HG03432 (cell line): ENCODE measurements around the gene ANKRD11.
"Not testable (repeated sequence)": the region's sequence is repeated elsewhere in the genome, so short reads cannot be mapped to it uniquely, and the experiment has no call there.

Source experiments
- ATAC-seq: cut with Tn5 transposase; IDR thresholded peaks from one replicate; pipeline ENCODE4 v1.9.1; 2021; ENCODE audit warnings: mild to moderate bottlenecking, moderate library complexity; ENCODE audit not compliant: unreplicated experiment

Gene ANKRD11

DNA sequence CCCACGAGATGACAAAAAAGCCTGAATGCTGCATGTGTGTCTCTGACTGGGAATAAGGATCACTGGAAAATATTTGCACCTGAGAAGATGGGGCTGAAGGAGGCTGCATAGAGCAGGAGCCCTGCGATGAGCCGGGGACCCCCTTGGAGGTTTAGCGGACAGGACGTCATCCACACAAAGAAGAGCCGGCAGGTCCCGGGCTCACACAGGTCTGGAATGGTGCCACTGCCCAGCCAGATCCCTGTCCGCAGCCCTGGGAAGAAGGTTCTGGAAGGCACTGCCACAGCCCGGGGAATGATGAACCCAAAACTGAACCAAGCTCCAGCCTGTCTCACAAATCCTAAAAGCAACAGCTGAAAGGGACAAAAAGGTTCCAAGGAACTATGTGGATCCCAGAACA, 101.8 kb downstream of the ANKRD11 start:
- ATAC-seq: no peak

DNA sequence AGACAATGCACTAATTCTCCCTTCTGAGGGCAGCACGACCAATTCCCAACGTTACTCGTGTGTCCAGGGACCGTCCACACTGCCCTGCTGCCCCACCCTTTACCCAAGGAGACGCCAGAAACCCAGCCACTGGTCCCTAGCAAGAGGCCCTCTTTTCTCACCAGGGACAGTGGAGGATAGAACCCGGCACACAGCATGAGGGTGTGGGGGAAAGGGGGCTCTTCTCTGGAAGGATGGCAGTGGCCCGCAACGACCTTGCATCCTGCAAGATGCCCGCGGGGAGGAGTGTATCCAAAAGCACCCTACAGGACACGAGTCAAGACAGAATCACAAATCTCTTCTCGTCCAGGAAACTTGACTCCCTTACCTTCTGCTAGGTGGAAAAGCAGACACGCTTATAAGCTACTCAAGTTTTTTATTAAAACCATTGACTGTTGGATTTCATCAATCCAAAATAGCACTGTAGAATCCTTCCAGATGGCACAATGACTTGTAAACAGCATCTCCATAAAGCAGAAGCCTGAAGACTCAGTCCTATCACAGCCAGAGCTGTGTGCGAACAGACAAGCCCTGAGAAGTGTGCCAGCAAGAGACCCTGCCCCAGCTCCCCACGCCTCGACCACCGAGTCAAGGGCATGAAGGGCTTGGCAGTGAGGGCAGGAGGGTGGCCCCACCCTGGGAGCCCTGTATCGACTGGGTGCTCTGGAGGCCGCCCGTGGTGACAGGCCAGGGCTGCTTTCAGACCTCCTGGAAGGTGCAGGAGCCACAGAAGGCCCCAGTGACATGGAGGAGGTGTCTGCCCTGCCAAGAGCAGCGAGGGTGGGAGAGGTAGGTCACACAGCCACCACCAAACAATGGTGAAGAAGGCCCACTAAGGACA, 103.8 kb downstream of the ANKRD11 start:
- ATAC-seq: no peak

DNA sequence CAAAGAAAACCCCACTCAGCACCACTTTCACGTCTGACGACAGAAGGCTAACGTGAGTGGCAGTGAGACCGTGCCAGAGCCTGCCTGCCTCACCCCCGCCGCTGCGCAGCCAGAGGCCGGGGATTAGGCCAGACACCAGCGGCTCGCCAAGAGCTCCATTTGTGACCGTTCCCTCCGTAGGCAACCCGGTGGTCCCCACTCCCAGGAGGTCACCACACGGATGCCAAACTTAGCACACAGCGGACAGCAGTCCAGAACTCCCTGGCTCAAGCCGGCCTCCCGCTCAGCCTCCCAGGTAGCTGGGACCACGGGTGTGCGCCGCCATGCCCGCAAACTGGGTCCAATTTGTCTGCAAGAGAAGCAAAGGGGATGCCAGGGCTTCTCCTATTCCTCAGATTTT, 104.6 kb downstream of the ANKRD11 start:
- no peak for ATAC-seq

DNA sequence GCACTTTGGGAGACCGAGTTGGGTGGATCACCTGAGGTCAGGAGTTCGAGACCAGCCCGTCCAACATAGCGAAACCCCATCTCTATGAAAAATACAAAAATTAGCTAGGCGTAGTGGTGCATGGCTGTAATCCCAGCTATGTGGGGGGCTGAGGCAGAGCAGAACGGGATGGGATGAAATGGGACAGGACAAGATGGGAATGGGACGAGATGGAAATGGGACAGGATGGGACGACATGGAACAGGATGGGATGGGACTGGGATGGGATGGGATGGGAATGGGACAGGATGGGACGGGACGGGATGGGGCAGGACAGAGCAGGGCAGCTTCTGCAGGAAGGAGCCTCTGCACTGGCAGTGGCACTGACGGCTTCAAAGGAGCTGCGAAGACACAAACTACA, 106.1 kb downstream of the ANKRD11 start:
- ATAC-seq: no peak

DNA sequence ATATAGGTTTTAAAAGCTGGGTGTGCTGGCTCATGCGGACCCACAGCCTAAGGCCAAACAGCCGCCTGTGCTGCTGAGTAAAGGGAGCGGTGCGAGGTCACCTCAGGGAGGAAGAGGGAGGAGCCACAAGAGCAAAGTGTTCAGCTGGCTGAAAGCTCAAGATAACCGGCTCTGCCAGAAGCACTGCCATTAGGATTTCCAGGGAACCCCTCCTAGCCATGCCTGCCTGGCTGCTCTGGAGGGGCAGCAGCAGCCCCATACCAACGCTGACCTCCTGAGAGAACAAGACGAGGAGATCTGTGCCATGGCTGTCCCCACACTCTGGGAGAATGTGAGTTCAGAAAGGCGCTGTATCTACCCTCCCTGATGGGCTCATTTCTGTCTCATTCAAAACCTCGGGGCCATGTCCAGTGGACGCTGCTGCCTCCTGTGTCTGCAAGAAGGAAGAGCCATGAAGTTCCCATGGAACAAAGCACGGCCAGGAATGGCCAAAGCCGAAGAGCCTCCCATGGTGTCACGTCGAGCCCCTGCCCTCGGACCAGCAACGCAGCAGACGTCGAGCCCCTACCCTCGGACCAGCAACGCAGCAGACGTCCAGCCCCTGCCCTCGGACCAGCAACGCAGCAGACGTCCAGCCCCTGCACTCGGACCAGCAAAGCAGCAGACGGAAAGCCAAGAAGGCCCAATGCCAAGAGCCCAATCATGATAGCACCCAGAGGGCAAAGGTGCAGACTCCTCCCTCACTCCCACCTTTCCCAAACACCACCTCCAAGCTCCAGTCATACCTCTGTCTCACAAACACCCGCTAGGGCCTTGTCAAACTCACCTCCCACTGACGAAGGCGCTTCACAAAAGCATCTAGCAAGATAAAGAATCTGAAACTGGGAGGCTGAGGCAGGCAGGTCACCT, 107.0 kb downstream of the ANKRD11 start:
- ATAC-seq: no peak

DNA sequence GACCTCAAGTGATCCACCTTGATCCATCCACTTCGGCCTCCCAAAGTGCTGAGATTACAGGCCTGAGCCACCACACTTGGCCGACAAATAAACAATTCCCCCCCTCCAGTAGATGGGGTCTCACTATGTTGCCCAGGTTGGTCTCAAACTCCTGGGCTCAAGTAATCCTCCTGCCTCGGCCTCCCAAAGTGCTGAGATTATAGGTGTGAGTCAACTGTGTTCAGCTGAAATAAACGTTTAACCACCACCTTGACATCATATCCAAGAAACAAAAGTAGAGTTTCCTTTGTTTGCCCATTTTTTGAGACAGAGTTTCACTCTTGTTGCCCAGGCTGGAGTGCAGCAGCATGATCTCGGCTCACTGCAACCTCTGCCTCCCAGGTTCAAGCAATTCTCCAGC, 107.8 kb downstream of the ANKRD11 start:
- not testable (repeated sequence) for ATAC-seq

DNA sequence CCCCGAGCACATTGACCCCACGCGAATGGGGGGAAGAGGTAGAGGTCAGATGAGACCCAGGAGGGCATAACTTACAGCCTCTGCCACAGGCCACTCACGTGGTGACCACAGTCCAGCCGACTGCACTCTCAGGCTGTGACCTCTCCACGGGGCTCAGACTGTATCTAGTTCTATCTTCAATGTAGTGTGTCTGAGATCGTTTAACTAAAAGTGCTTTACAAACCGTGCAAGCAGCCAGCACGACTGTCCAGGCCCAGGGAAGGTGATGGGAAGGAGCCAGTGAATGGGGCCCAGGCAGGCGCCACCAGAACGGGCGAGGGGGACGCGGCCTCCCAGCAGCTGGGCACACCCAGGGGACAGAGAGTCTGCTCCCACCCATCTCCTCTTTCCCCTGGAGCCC, 108.6 kb downstream of the ANKRD11 start:
- ATAC-seq: no peak

DNA sequence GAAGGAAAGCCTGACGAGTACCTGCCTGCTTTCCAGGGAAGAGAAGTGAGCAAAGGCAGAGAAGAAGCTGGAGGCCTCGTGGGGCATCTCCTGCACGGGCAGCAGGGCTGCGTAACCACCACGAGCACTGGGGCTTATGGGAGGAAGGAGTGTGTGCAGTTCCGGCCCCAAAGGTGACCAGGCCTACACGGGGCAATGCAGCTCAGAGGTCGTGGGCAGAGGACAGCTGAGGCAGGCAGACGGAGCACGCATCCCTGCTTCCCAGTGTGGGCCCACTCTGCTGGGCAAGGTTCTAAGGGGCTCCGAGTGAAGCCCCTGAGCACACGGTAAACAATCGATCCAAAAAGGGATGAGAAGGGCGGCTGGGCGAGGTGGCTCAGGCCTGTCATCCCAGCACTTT, 109.7 kb downstream of the ANKRD11 start:
- no peak for ATAC-seq

DNA sequence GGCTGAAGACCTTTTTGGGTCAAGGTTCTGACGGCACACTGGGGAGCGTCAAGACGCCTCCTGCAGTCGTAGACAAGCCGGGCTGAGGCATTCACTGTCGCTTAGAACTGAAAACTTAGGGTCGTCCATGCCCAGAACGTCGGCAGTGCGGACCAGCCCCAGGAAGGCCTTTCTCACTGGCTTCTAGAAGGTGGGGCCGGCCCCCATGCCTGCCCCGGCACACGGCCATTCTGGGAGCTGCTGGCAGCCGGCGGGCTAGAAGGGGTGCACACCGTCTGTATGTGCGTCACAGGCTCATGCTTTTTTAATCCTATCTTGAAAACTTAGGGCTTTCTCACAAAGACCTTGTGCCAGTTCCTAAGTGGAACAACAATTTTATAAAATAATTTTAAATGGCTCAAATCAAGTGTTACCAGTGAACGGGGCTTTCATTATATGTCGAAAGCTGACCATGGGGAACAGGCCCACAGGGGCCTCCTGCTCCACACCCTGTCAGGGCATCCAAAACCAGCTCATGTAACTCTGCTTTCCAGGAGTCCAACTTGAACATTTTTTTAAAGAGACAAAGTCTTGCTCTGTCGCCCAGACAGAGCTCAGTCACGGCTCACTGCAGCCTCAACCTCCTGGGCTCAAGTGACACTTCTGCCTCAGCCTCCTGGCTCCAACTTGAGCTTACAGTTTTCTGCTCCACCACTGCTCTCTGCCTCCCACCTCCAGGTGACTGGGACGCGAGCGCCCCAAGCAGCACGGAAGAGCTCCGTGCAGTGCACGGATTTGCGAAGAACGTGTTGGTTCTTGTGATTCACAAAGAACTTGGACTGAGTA, 111.2 kb downstream of the ANKRD11 start:
- ATAC-seq: no peak

DNA sequence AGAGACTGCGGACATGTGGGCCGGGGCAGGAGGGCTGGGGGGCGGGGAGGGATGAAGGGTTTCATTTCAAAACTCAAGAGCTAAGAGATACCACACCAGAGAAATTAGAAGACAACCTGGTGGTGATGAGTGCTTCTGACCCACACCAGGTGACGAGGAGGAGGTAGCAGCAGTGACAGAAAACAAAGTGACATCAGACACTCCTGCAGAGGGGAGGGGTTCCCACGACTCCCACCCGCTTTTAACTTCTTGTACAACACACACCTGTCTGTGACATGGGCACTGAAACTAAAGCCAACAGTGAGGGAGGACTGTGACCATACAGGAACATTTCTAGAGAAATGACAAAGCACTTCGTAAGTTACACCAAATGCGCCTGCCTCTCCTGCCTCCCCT, 112.9 kb downstream of the ANKRD11 start:
- no peak for ATAC-seq

DNA sequence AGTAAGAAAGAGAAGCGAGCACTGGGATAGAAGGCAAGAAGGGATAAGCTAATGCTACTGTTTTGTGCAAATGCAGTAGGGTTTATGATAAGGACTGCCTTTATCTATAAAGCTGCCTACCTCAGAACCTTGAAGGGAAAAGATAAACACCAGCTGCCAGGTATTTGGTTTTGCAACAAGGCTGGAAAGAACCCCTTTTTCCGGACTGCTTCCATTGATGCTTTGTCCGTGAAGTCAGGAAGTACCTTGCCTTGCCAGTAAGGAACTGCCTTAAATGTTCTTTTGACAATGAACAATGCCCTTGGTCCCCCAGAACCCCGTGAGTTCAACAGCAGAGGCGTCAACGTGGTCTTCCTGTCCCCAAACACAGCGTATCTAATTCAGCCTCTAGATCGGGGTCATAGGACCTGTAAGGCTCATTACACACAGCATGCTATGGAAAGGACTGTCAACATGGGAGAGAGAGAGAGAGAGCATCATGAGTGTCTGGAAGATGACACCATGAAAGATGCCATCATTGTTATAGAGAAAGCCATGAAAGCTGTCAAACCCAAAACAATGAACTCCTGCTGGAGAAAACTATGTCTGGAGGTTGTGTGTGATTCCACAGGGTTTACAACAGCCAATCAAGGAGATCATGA, 113.4 kb downstream of the ANKRD11 start:
- no peak for ATAC-seq

DNA sequence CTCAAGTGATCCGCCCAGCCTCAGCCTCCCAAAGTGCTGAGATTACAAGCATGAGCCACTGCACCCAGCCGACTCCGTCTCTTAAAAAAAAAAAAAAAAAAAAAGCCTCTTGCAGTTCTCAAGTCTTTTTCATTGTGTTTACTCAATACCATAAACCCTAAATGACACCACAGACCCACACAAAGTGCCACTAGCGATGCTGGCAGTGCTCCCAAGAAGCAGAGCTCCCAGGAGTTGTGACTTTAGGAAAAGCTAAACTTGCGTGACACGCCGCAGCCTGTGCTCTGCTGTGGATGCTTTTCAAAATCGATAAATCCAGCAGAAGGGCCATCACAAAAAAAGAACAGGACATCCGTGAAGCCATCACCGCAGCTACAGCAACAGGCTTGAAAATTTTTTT, 114.7 kb downstream of the ANKRD11 start:
- no peak for ATAC-seq

DNA sequence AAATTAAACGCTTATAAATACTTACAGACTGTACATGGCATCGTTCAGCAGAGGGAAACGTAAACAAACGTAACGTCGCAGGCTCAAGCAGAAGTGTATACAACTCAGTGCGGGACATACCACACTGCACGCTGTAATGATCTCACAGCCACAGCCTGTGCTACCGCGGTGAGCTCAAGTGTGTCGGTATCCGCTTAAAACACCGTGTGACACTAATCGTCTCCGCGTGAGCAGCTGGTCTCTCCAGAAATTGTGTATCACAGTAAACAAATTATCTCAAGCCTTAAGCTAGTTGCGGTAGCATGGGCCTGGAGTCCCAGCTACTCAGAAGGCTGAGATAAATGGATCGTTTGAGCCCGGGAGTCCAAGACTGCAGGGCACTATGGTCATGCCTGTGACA, 115.3 kb downstream of the ANKRD11 start:
- no peak for ATAC-seq

DNA sequence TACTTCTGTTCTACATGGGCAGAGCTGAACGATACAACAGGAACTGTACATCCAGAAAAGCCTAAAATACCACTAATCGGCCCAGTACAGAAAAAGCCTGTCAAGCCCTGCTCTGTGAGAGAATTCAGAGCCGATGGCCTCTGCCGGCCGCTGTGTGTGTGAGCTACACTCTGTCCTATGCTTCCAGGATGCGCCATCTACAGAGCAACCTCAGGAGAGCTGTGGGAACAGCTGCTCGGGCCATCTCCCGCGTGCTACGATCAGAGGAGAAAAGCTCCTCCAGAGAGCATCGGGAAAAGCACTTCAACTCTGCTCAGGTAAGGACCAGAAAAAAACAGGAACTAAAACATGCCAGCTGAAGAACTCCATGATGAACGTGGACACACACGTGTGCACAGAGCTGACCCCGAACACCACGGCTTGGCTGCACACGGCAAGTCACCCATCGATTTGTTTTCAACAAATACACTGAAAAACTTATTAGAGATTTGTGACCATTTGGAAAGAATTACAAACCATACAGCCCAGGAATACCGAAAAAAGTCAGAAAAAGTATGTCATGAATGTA, 115.9 kb downstream of the ANKRD11 start:
- no peak for ATAC-seq

DNA sequence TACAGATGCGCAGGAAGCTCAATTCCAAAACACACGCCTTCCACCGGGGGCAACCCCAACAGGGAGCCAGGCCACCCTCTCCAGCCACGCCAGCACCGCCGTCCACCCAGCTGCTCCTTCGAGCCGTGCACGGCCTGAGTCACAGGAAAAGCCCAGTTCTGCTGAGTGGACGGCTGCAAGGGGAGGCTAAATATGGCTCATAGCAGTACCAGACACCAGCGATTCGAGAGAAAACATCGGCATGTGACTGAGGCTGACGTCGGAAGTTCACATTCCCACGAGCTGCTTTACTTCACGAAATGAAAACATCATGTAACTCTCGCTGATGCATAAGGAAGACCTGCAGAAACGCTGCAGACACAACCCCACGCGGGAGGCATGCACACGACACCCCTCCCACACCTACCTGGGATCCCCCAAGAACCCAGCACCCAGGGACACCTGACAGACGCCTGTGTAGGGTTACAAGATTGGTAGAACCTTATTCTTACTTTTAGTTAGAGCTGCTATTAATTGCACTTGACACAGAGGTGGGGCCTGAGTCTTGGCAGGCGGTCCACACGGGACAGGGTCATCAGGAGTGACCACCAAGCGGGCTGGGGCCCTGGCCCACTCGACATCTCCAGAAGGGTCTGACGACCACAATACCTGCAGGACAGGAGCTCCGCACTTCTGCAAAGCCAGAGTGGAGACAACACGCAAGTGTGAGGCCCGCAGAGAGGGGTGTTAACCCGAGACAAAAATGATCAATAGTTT, 116.8 kb downstream of the ANKRD11 start:
- ATAC-seq: no peak

DNA sequence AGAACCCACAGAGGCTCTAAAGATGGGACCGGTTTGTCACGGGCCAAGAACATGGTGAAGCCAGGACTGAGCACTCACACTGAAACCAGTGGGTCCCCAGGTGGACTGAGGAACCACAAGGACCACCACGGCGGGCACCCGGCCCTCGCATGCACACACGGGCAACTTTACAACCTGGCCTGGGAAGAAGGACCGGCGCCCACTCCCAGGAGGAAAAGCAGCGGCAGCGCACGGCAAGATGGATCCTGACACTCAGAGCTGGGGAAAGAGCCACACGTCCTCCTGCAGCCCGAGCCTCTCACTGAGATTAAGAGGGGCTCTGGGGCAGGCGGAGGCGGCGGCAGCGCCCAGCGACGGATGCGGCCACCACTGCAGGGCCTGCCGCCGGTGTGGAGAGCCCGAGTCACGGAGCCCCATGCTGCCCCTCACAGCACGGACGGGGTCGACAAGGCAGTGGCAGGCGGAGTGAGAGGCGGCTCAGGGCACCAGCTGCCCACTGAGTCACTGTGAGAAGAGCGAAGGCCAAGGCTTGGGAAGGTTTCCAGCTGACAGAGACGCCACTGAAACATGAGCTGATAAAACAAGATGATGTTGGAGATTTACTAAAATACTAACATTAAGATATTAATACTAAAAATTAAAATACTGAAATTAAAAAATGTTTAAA, 118.3 kb downstream of the ANKRD11 start:
- no peak for ATAC-seq

DNA sequence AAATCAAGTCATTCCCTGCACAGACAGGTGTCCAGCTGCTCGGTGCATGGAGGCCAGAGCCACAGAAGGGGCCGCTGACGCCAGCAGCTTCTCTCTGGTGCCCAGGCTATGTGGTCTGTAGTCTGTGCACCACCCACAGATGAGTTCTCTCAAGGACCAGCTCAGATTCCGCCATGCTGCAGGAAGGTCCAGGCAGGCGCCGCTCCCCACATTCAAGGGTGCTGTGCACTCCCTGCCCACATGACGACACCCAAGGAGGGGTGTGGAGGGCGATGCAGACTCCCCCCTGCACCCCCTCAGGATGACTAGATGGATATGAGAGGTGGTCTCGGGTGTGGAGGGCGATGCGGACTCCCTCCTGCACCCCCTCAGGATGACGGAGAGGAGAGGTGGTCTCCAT, 119.0 kb downstream of the ANKRD11 start:
- ATAC-seq: no peak

DNA sequence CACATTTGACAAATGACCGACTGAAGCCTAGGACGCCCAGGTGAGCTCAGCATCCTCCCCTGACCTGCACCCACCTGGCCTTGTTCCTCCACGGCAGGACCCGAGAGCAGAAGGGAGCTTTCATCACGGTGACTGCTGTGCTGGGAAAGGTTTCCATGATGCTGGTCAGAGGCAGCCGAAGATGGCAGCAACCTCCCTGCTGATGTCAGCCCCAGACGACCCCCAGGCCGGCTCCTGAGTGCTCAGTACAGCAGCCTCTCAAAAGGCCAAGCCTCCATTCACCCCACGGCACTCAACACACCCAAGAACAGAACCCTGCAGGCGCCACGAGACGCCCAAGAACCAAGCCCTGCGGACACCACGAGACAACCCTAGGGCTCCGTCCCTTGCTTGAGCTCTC, 119.8 kb downstream of the ANKRD11 start:
- no peak for ATAC-seq

DNA sequence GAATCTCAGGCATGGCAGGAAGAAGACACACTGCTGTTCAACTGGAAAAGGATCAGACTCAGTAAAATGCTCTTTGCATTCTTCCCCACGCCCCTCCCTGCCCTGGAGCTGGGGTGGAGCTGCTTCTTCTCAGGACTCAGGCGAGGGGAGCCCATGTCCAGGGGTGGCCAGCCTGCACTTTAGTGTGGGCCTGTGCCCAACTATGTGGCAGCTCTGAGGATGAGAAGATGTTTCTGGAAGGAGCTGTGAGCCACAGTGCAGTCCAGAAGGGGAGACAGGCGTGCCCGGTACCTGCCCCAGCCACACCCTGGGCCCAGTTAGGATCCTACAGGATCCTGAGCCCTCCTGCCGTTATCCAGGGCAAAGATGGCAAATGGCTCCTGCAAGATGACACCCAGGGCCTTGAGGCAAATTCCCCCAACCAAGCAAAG, 120.3 kb downstream of the ANKRD11 start:
- ATAC-seq: no peak
